Lower leg skin (tissue), 3 donors: Measurements from ENCODE around the gene BAZ1B.
"Not testable (repeated sequence)": the region's sequence is repeated elsewhere in the genome, so short reads cannot be mapped to it uniquely, and the experiment has no call there.

Experiments used
- POLR2A ChIP-seq, 2 donors: fragments of 450-650 bp; IDR thresholded peaks; one replicate each; pipeline ENCODE4 v1.6.1; 2016 to 2017; ENCODE audit warnings: antibody characterized with exemption in 2 of 2, mild to moderate bottlenecking in 1 of 2, moderate library complexity in 1 of 2
- TF ChIP-seq, protein P1 (sequence below), 3 donors: fragments of 450-650 bp; IDR thresholded peaks; one replicate each; pipeline ENCODE4 v1.5.1; 2016; ENCODE audit warnings: antibody characterized with exemption in 3 of 3, mild to moderate bottlenecking in 3 of 3, moderate library complexity in 2 of 3

DNA sequence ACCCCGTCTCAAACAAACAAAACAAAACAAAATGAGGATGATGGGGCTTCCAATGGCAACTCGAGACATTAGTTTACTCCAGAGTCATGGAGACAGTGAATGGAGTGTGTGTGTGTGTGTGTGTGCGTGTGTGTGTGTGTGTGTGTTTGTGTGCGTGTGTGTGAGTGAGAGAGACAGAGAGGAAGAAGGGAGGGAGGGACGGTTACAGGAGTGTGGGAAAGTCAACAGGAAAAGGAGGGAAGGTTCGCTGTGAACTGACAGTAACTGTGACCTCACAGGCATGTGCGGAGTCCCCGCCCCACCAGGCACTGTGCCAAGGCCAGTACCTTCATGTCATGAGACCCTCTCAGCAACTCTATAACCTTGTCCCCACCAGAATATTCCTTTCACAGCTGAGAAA lies 102.1 kb downstream of the BAZ1B start:
- TF ChIP-seq, protein P1, sequence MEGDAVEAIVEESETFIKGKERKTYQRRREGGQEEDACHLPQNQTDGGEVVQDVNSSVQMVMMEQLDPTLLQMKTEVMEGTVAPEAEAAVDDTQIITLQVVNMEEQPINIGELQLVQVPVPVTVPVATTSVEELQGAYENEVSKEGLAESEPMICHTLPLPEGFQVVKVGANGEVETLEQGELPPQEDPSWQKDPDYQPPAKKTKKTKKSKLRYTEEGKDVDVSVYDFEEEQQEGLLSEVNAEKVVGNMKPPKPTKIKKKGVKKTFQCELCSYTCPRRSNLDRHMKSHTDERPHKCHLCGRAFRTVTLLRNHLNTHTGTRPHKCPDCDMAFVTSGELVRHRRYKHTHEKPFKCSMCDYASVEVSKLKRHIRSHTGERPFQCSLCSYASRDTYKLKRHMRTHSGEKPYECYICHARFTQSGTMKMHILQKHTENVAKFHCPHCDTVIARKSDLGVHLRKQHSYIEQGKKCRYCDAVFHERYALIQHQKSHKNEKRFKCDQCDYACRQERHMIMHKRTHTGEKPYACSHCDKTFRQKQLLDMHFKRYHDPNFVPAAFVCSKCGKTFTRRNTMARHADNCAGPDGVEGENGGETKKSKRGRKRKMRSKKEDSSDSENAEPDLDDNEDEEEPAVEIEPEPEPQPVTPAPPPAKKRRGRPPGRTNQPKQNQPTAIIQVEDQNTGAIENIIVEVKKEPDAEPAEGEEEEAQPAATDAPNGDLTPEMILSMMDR (IDR thresholded peaks at IDR 0.05), result not testable (repeated sequence)
- not testable (repeated sequence) for TF ChIP-seq POLR2A (IDR thresholded peaks at IDR 0.05)
